HEK293T (cell line): ENCODE results near the gene SAMD10.

ENCODE experiments used
- CTCF ChIA-PET: fragments of 350-600 bp; formaldehyde crosslinking; extraction: SDS; loops from one replicate; lab custom pipeline; 2021; ENCODE audit warnings: antibody characterized with exemption, inconsistent platforms; lab: Yijun Ruan, JAX
- POLR2A ChIA-PET: fragments of 350-600 bp; formaldehyde crosslinking; extraction: SDS; loops from one replicate; lab custom pipeline; 2020; ENCODE audit warnings: antibody characterized with exemption, inconsistent platforms; lab: Yijun Ruan, JAX
- DNase-seq: peaks from one replicate; pipeline ENCODE4 v3.0.0; 2012; ENCODE audit warnings: mixed read lengths; ENCODE audit errors: extremely low spot score
- ARNT ChIP-seq: fragments of 450-650 bp; IDR thresholded peaks from 2 replicates; pipeline ENCODE4 v1.6.1; 2017; ENCODE audit warnings: mild to moderate bottlenecking
- BHLHE40 ChIP-seq: fragments of 450-650 bp; IDR thresholded peaks from 2 replicates; pipeline ENCODE4 v1.6.1; 2016; ENCODE audit warnings: mild to moderate bottlenecking, moderate library complexity, borderline replicate concordance
- CTBP1 ChIP-seq: fragments of 450-650 bp; IDR thresholded peaks from 2 replicates; pipeline ENCODE4 v1.6.1; 2016; ENCODE audit warnings: borderline replicate concordance
- ELF4 ChIP-seq: fragments of 450-650 bp; IDR thresholded peaks from 2 replicates; pipeline ENCODE4 v1.6.1; 2017; ENCODE audit warnings: antibody characterized with exemption
- FOXA1 ChIP-seq: fragments of 450-650 bp; IDR thresholded peaks from 2 replicates; pipeline ENCODE4 v1.6.1; 2016; ENCODE audit warnings: mild to moderate bottlenecking
- FOXK2 ChIP-seq: fragments of 450-650 bp; IDR thresholded peaks from 2 replicates; pipeline ENCODE4 v1.6.1; 2016; ENCODE audit warnings: mild to moderate bottlenecking
- FOXM1 ChIP-seq: fragments of 450-650 bp; IDR thresholded peaks from 2 replicates; pipeline ENCODE4 v1.6.1; 2017; ENCODE audit warnings: mild to moderate bottlenecking, borderline replicate concordance
- HDGF ChIP-seq: fragments of 450-650 bp; IDR thresholded peaks from 2 replicates; pipeline ENCODE4 v1.6.1; 2017; ENCODE audit warnings: antibody characterized with exemption, borderline replicate concordance
- L3MBTL2 ChIP-seq: fragments of 450-650 bp; conservative IDR thresholded peaks from 2 replicates; pipeline ENCODE4 v1.6.1; 2016; ENCODE audit warnings: mild to moderate bottlenecking
- LEF1 ChIP-seq: fragments of 450-650 bp; IDR thresholded peaks from 2 replicates; pipeline ENCODE4 v1.6.1; 2017; ENCODE audit warnings: mild to moderate bottlenecking, borderline replicate concordance
- NFRKB ChIP-seq: fragments of 450-650 bp; IDR thresholded peaks from 2 replicates; pipeline ENCODE4 v1.6.1; 2016; ENCODE audit warnings: mild to moderate bottlenecking, moderate library complexity
- PKNOX1 ChIP-seq: fragments of 450-650 bp; IDR thresholded peaks from 2 replicates; pipeline ENCODE4 v1.6.1; 2016
- SP1 ChIP-seq: fragments of 450-650 bp; IDR thresholded peaks from 2 replicates; pipeline ENCODE4 v1.6.1; 2017
- SUZ12 ChIP-seq: fragments of 450-650 bp; IDR thresholded peaks from 2 replicates; pipeline ENCODE4 v1.6.1; 2016; ENCODE audit warnings: mild to moderate bottlenecking
- TARDBP ChIP-seq: fragments of 450-650 bp; IDR thresholded peaks from 2 replicates; pipeline ENCODE4 v1.6.1; 2016
- ZNF384 ChIP-seq: fragments of 450-650 bp; IDR thresholded peaks from 2 replicates; pipeline ENCODE4 v1.6.1; 2016

SAMD10 gene

GRCh38 chr20:63956664-63957003 lies 22.8 kb downstream of the SAMD10 start:
- POLR2A ChIA-PET, result interaction anchor here (0.6 to 3.3 kb wide), 11 partner anchors 11 to 181 kb away, joined by 3 to 27 read pairs (median 3); partner anchors contain the start of gene PRPF6
- TF ChIP-seq L3MBTL2 (peak; percentile 84), TARDBP (no peak), NFRKB (no peak), ARNT (no peak), PKNOX1 (no peak)
- CTCF ChIA-PET, result interaction anchor here (1.0 kb wide), 1 partner anchor 49 kb away, joined by 4 read pairs; no protein-coding TSS in a partner anchor
- no peak for DNase-seq

GRCh38 chr20:63955827-63956663 lies 23.4 kb downstream of the SAMD10 start, which contains the start of gene UCKL1:
Gene UCKL1, minus strand, starts transcription at chr20:63956416. Its CDS starts 44 bp downstream, at chr20:63956372.
- DNase-seq, result peak; percentile 87
- no peak for TF ChIP-seq HDGF
- no peak for TF ChIP-seq FOXM1
- TF ChIP-seq SP1, result no peak
- no peak for TF ChIP-seq ZNF384
- TF ChIP-seq PKNOX1, result no peak
- peak; percentile 56 for TF ChIP-seq ELF4
- ChIA-PET POLR2A (interaction anchor here (0.6 to 3.3 kb wide), 11 partner anchors 12 to 181 kb away, joined by 3 to 27 read pairs (median 3); partner anchors contain the start of gene PRPF6), CTCF (interaction anchor here (1.3 kb wide), 1 partner anchor 17 kb away, joined by 3 read pairs; no protein-coding TSS in a partner anchor)

GRCh38 chr20:63955281-63955826 lies 24.1 kb downstream of the SAMD10 start:
- POLR2A ChIA-PET, result interaction anchor here (1.2 to 3.3 kb wide), 3 partner anchors 12 to 44 kb away, joined by 4 to 27 read pairs (median 5); no protein-coding TSS in a partner anchor
- CTCF ChIA-PET, result interaction anchor here (1.3 kb wide), 1 partner anchor 18 kb away, joined by 3 read pairs; no protein-coding TSS in a partner anchor
- TF ChIP-seq HDGF (peak; percentile 79; the same call in 1 of the 2 replicates), SP1 (no peak)
- peak; percentile 33 for DNase-seq

GRCh38 chr20:63953764-63954429 lies 25.5 kb downstream of the SAMD10 start:
- CTCF ChIA-PET, result interaction anchor here (0.6 kb wide), 1 partner anchor 7 kb away, joined by 3 read pairs; no protein-coding TSS in a partner anchor
- POLR2A ChIA-PET, result no interaction called here
- DNase-seq, result no peak
- TF ChIP-seq L3MBTL2 (no peak), NFRKB (no peak), FOXA1 (no peak), SUZ12 (no peak), ZNF384 (no peak), ELF4 (no peak), PKNOX1 (no peak), TARDBP (no peak), FOXK2 (no peak)

DNA sequence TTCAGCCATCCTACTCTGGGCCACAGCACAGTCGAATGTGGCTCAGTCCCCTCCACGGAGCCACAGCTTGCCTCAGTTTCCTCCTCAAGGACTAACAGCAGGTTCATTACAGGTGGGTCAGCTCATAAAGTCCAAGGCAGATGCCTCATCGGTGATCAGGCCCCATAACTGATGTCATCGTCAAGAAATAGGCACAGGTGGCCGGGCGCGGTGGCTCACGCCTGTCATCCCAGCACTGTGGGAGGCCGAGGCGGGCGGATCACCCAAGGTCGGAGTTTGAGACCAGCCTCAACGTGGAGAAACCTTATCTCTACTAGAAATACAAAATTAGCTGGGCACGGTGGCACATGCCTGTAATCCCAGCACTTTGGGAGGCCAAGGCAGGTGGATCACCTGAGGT lies 26.7 kb downstream of the SAMD10 start:
- ChIA-PET CTCF (interaction anchor here (0.6 kb wide), 1 partner anchor 242 kb away, joined by 3 read pairs; no protein-coding TSS in a partner anchor), POLR2A (no interaction called here)
- no peak for TF ChIP-seq FOXM1
- no peak for TF ChIP-seq FOXA1
- TF ChIP-seq SUZ12, result no peak
- TF ChIP-seq TARDBP, result no peak
- TF ChIP-seq ELF4, result no peak
- no peak for TF ChIP-seq BHLHE40
- no peak for TF ChIP-seq LEF1
- no peak for TF ChIP-seq ARNT
- no peak for TF ChIP-seq FOXK2
- TF ChIP-seq ZNF384, result no peak
- TF ChIP-seq CTBP1, result no peak
- TF ChIP-seq HDGF, result no peak
- no peak for TF ChIP-seq SP1
- TF ChIP-seq PKNOX1, result no peak
- no peak for DNase-seq
